HCT116 (cell line): Measurements from ENCODE around the gene CNTFR.

Experiments
- ATF3 ChIP-seq: IDR thresholded peaks from 2 replicates; pipeline ENCODE4 v1.6.1; 2012
- CTCF ChIP-seq, 3 experiments: fragments of 200-600 bp in 1 of 3; sonication (generic) in 1 of 3; IDR thresholded peaks in 2 of 3; conservative IDR thresholded peaks in 1 of 3; 2 replicates each; pipeline ENCODE4 v1.5.1; 2012 to 2017; ENCODE audit warnings: low read depth in 2 of 3, low read length in 2 of 3, antibody characterized with exemption in 1 of 3, borderline replicate concordance in 1 of 3, control low read depth in 1 of 3, mild to moderate bottlenecking in 1 of 3, mixed read lengths in 1 of 3, mixed run types in 1 of 3, moderate library complexity in 1 of 3; ENCODE audit not compliant: insufficient read depth in 1 of 3
- EZH2phosphoT487 ChIP-seq: fragments of 200-600 bp; IDR thresholded peaks from 2 replicates; pipeline ENCODE4 v1.6.1; 2018; ENCODE audit warnings: antibody characterized with exemption, borderline replicate concordance
- YY1 ChIP-seq: IDR thresholded peaks from 2 replicates; pipeline ENCODE4 v1.6.1; 2011; ENCODE audit warnings: low read length, low read depth, moderate library complexity, mild to moderate bottlenecking; ENCODE audit not compliant: insufficient replicate concordance; ENCODE audit errors: extremely low read depth

DNA sequence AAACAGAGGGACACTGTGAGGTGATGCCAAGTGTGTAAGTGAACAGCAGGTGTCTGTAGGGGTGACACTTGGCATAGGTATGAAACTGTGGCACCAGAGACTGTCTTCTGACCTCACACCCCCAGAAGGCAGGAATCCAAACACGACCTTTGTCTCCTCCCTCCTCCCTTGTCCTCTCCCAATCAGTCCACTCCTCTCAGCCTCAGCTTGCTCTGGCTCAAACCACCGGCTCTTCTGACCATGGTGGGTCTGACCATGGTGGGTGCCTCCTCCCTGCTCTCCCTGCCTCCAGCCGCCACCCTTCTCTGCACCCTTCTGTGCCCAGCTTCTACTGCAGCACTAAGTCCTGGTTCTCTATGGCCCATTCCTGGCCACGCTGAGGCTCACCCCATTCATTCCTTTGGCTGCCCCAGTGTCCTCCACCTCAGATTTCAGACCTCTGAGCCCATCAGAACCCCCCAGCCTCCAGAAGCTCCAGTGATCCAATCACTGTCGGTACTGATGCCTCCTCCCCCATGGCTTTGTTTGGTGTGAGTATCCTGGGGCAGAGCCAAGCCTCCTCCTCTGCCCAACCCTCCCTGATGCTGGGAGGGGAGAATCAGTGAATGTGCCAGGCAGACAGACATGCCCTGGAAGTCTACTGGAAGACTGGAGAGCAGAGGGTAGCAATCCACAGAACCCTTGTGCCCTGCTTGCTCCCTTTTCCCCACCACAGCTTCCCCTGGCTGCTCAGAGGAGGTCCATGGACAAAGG is 41.1 kb upstream of the CNTFR start:
- TF ChIP-seq EZH2phosphoT487 (no peak), CTCF (IDR thresholded peaks at IDR 0.05 in 2 of 3, conservative IDR thresholded peaks at IDR 0.05 in 1 of 3; ENCODE audit: borderline replicate concordance in 1 of 3, insufficient read depth in 1 of 3, low read depth in 2 of 3, low read length in 2 of 3) (no peak), ATF3 (no peak), YY1 (no peak)
